ENCODE results near the gene LRCH3. TPM values are rescaled to one million over a fixed set of nuclear protein-coding genes. Genes with fewer than 3 reads are reported as not detected.

Gene LRCH3
- total RNA-seq, 1 experiment from 2014 or later = 39.4 TPM

DNA sequence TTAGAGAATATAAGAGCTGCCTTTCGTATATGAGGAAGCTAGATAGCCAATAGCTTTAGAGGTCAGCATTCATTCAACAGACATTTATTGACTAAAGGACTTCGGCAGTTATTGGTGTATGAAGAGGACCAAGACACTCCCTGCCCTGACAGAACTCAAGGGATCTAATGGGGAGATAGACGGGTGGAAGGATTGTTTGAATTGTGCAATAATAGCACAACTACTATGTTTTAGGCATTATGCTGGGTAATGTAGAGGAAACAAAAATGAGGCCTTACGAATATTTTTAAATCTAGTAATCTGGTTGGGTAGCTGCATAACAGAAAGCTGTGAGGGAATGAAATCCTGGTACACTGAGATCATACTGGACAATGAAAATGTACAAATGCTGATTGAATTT lies 5.0 kb downstream of the LRCH3 start:
- CTCF ChIA-PET = interaction anchor here (0.6 to 1.0 kb wide), 2 partner anchors 8 to 9 kb away, joined by 3 to 5 read pairs; no protein-coding TSS in a partner anchor
- TF ChIP-seq, protein P1, sequence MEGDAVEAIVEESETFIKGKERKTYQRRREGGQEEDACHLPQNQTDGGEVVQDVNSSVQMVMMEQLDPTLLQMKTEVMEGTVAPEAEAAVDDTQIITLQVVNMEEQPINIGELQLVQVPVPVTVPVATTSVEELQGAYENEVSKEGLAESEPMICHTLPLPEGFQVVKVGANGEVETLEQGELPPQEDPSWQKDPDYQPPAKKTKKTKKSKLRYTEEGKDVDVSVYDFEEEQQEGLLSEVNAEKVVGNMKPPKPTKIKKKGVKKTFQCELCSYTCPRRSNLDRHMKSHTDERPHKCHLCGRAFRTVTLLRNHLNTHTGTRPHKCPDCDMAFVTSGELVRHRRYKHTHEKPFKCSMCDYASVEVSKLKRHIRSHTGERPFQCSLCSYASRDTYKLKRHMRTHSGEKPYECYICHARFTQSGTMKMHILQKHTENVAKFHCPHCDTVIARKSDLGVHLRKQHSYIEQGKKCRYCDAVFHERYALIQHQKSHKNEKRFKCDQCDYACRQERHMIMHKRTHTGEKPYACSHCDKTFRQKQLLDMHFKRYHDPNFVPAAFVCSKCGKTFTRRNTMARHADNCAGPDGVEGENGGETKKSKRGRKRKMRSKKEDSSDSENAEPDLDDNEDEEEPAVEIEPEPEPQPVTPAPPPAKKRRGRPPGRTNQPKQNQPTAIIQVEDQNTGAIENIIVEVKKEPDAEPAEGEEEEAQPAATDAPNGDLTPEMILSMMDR (IDR thresholded peaks at IDR 0.05; ENCODE audit: unreplicated experiment) = no peak
- Mint-ChIP-seq H3K4me3 (ENCODE audit: low read depth, unreplicated experiment) (no peak overlapping the region), H3K27ac (ENCODE audit: unreplicated experiment) (no peak overlapping the region), H3K9me3 (ENCODE audit: low read depth, unreplicated experiment) (no peaks in the 10 kb centered on the region), H3K36me3 (ENCODE audit: insufficient read depth, unreplicated experiment) (peaks cover 13% of the 10 kb centered on the region), H3K4me1 (ENCODE audit: low read depth, unreplicated experiment) (no peaks in the 10 kb centered on the region), H3K27me3 (ENCODE audit: unreplicated experiment) (no peaks in the 10 kb centered on the region)
- no TSS peak for BruUV-seq (replicated peaks)
- no peak for DNase-seq
- intact Hi-C loops (cut with micrococcal nuclease; ENCODE audit: unreplicated experiment) = no loop called here

DNA sequence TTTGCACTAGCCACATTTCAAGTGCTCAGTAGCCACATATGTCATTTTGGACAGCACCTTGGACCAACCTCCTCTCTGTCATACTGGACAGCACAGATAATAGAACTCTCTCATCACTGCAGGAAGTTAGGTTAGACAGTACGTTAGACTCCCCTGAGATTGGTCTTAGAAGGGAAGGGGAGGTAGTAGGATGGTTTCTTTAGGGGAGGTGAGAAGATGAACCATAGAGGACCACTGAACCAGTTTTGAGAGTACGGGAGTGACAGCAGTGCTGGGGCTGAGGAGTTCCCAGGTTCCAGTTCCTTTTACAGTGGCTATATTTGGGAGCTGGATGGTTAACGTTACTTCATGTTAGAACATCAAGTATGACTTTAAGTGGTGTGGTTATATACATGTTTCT lies 7.8 kb downstream of the LRCH3 start:
- peak overlapping the region; percentile 43 for H3K27ac Mint-ChIP-seq (ENCODE audit: unreplicated experiment)
- no peak for DNase-seq
- TF ChIP-seq, protein P1 (IDR thresholded peaks at IDR 0.05; ENCODE audit: unreplicated experiment) = no peak
- no peaks in the 10 kb centered on the region for H3K36me3 Mint-ChIP-seq (ENCODE audit: insufficient read depth, unreplicated experiment)
- H3K9me3 Mint-ChIP-seq (ENCODE audit: low read depth, unreplicated experiment) = no peaks in the 10 kb centered on the region
- no peaks in the 10 kb centered on the region for H3K27me3 Mint-ChIP-seq (ENCODE audit: unreplicated experiment)
- intact Hi-C loops (cut with micrococcal nuclease; ENCODE audit: unreplicated experiment) = no loop called here
- H3K4me1 Mint-ChIP-seq (ENCODE audit: low read depth, unreplicated experiment) = no peaks in the 10 kb centered on the region
- CTCF ChIA-PET = no interaction called here
- no peak overlapping the region for H3K4me3 Mint-ChIP-seq (ENCODE audit: low read depth, unreplicated experiment)
- no TSS peak for BruUV-seq (replicated peaks)

DNA sequence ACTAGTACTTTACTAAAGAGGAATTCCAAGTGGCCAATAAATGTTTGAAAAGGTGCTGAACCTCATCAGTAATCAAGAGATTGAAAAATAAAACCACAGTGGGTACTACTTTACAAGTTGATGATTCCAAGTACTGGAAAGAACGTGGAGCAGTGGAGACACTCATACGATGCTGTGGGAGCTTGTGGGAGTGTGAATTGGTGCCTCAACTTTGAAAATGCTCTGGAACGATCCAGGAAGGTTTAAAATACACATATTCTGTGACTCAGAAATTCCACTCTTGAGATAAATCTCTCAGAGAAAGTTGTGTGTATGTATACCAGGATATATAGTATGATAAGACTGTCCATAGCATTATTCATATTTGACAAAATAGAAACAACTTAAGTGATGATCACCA lies 9.3 kb downstream of the LRCH3 start:
- Mint-ChIP-seq H3K4me3 (ENCODE audit: low read depth, unreplicated experiment) (no peak overlapping the region), H3K27me3 (ENCODE audit: unreplicated experiment) (no peaks in the 10 kb centered on the region)

DNA sequence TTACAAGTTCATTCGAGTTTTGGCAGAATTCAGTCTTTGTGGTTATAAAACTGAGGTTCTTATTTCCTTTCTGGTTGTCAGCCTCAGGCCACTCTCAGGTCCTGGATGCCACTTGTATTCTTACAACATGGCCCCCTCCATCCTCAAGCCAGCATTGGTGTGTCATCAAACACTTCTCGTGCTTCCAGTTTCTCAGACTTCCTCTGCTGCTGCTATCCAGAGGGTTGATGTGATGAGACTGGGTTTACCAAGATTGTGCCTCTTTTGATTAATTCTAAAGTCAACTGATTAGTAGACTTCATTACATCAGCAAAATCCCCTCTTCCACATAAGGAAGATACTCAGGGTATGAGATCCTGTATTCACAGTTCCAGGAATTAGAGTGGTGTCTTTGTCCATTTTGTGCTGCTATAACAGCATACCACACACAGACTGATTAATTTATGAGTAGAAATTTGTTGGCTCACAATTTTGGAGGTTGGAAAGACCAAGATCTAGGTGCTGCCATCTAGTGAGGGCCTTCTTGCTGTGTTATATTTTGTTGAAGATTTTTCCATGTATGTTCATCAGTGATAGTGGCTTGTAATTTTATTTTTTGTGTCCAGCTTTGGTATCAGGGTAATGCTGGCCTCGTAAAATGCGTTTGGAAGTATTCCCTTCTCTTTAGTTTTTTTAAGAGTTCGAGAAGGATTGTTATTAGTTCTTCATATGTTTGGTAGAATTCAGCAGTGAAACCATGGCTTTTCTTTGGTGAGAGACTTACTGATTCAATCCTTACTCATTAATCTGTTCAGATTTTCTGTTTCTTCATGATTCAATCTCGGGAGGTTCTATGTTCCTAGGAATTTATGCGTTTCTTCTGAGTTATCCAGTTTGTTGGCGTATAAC lies 11.1 kb downstream of the LRCH3 start:
- DNase-seq = peak; percentile 20
- H3K4me3 Mint-ChIP-seq (ENCODE audit: low read depth, unreplicated experiment) = no peak overlapping the region
- H3K9me3 Mint-ChIP-seq (ENCODE audit: low read depth, unreplicated experiment) = no peaks in the 10 kb centered on the region
- H3K36me3 Mint-ChIP-seq (ENCODE audit: insufficient read depth, unreplicated experiment) = no peaks in the 10 kb centered on the region
- TF ChIP-seq, protein P1 (IDR thresholded peaks at IDR 0.05; ENCODE audit: unreplicated experiment) = peak; percentile 30
- no peaks in the 10 kb centered on the region for H3K27me3 Mint-ChIP-seq (ENCODE audit: unreplicated experiment)
- H3K27ac Mint-ChIP-seq (ENCODE audit: unreplicated experiment) = no peak overlapping the region
- CTCF ChIA-PET = no interaction called here
- no TSS peak for BruUV-seq (replicated peaks)
- no peaks in the 10 kb centered on the region for H3K4me1 Mint-ChIP-seq (ENCODE audit: low read depth, unreplicated experiment)
- intact Hi-C loops (cut with micrococcal nuclease; ENCODE audit: unreplicated experiment) = no loop called here

More for the DNA sequence above, 9.3 kb downstream of the LRCH3 start:
- intact Hi-C loops (cut with micrococcal nuclease; ENCODE audit: unreplicated experiment) = no loop called here
- Mint-ChIP-seq H3K27ac (ENCODE audit: unreplicated experiment) (no peak overlapping the region), H3K9me3 (ENCODE audit: low read depth, unreplicated experiment) (no peaks in the 10 kb centered on the region), H3K4me1 (ENCODE audit: low read depth, unreplicated experiment) (no peaks in the 10 kb centered on the region), H3K36me3 (ENCODE audit: insufficient read depth, unreplicated experiment) (no peaks in the 10 kb centered on the region)
- CTCF ChIA-PET = interaction anchor here (1.1 kb wide), 1 partner anchor 10 kb away, joined by 4 read pairs; the partner anchor contains the start of gene LRCH3
- BruUV-seq (replicated peaks) = no TSS peak
- no peak for DNase-seq
- TF ChIP-seq, protein P1 (IDR thresholded peaks at IDR 0.05; ENCODE audit: unreplicated experiment) = no peak

All from Calu3 (cell line).